Measurements from ENCODE around the gene POLD2.

DNA sequence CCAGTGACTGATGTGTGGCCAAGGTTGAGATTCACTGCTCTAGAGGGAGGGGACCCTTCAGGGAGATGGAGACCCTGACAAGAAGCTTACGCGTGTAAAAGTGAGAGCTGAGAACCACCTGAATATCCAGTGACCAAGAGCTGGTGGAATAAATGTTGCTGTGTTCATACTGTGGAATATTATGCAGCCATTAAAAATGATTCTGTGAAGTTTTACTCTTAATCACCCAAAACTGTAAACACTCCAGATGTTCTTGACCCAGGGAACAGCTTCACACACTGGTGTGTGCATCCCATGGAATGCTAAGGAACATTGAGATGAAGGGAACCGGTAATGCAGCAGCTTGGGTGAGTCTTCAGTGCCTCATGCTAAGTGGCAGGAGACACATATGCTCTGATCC is 36.7 kb downstream of the POLD2 start:
- no peak for TF ChIP-seq CTCF (IDR thresholded peaks at IDR 0.05; ENCODE audit: low read depth, low read length, poor library complexity, severe bottlenecking)
- no peak for TF ChIP-seq EZH2phosphoT487 (IDR thresholded peaks at IDR 0.05; ENCODE audit: borderline replicate concordance, low read length)

Data from DOHH2 (cell line).